ENCODE data around the gene IGFALS. TPM values are rescaled to one million over a fixed set of nuclear protein-coding genes. Genes with fewer than 3 reads are reported as not detected.

IGFALS gene
- total RNA-seq, 4 donors from 2014 or later, result 0.35 TPM; not detected in 3

- TF ChIP-seq CTCF (IDR thresholded peaks at IDR 0.05), result no peak
- TF ChIP-seq POLR2A (IDR thresholded peaks at IDR 0.05), result no peak
- no peaks in the 10 kb centered on the region for H3K9me3 ChIP-seq
- no peak overlapping the region for H3K4me3 ChIP-seq
- DNase-seq, result no peak
- H3K36me3 ChIP-seq, result peaks cover 0 to 43% (median 0%) of the 10 kb centered on the region in 3 donors
- no peaks in the 10 kb centered on the region for H3K27me3 ChIP-seq
- H3K27ac ChIP-seq, result no peak overlapping the region
- H3K4me1 ChIP-seq, result peaks cover 0 to 17% (median 0%) of the 10 kb centered on the region in 4 donors
Observed at GRCh38 chr16:1788095-1788707, 5.3 kb downstream of the IGFALS start.

GRCh38 chr16:1787322-1788094 is 6.0 kb downstream of the IGFALS start:
- H3K27me3 ChIP-seq, result no peaks in the 10 kb centered on the region
- H3K36me3 ChIP-seq, result peaks cover 0 to 43% (median 0%) of the 10 kb centered on the region in 3 donors
- TF ChIP-seq CTCF (IDR thresholded peaks at IDR 0.05) (no peak), POLR2A (IDR thresholded peaks at IDR 0.05) (no peak)
- peak in 1 of 3 donors; percentile 45 for DNase-seq
- no peak overlapping the region for H3K27ac ChIP-seq
- H3K9me3 ChIP-seq, result no peaks in the 10 kb centered on the region
- H3K4me1 ChIP-seq, result peaks cover 0 to 17% (median 0%) of the 10 kb centered on the region in 4 donors
- no peak overlapping the region for H3K4me3 ChIP-seq

- Histone ChIP-seq H3K9me3 (no peaks in the 10 kb centered on the region), H3K4me1 (peaks cover 0 to 17% (median under 1%) of the 10 kb centered on the region in 4 donors), H3K36me3 (peaks cover 0 to 41% (median 0%) of the 10 kb centered on the region in 3 donors), H3K27me3 (no peaks in the 10 kb centered on the region), H3K27ac (no peak overlapping the region), H3K4me3 (no peak overlapping the region)
- DNase-seq, result no peak
- no peak for TF ChIP-seq POLR2A (IDR thresholded peaks at IDR 0.05)
- no peak for TF ChIP-seq CTCF (IDR thresholded peaks at IDR 0.05)
Observed at GRCh38 chr16:1787056-1787321, 6.5 kb downstream of the IGFALS start.

GRCh38 chr16:1786242-1787055 is 7.1 kb downstream of the IGFALS start:
- Histone ChIP-seq H3K27ac (no peak overlapping the region), H3K36me3 (peaks cover 0 to 36% (median 0%) of the 10 kb centered on the region in 3 donors), H3K4me1 (peaks cover under 1 to 20% (median 4%) of the 10 kb centered on the region in 4 donors), H3K27me3 (no peaks in the 10 kb centered on the region), H3K9me3 (no peaks in the 10 kb centered on the region), H3K4me3 (no peak overlapping the region)
- peak in 1 of 3 donors; percentile 46 for DNase-seq
- TF ChIP-seq POLR2A (IDR thresholded peaks at IDR 0.05) (no peak), CTCF (IDR thresholded peaks at IDR 0.05) (no peak)

- peaks cover 3 to 26% (median 8%) of the 10 kb centered on the region in 4 donors for H3K4me1 ChIP-seq
- peaks cover 0 to 36% (median 0%) of the 10 kb centered on the region in 3 donors for H3K36me3 ChIP-seq
- no peaks in the 10 kb centered on the region for H3K9me3 ChIP-seq
- no peaks in the 10 kb centered on the region for H3K27me3 ChIP-seq
- H3K27ac ChIP-seq, result no peak overlapping the region
- DNase-seq, result no peak
- no peak overlapping the region for H3K4me3 ChIP-seq
- TF ChIP-seq POLR2A (IDR thresholded peaks at IDR 0.05) (no peak), CTCF (IDR thresholded peaks at IDR 0.05) (no peak)
Observed at GRCh38 chr16:1785846-1786170, 7.7 kb downstream of the IGFALS start.

Measured in Peyer's patch (tissue), 4 donors.